ENCODE measurements around the gene NEK6. TPM values are rescaled to one million over a fixed set of nuclear protein-coding genes. Genes with fewer than 3 reads are reported as not detected.
"Not testable (repeated sequence)": the region's sequence is repeated elsewhere in the genome, so short reads cannot be mapped to it uniquely, and the experiment has no call there.

Gene NEK6
- total RNA-seq, 1 experiment from 2014 or later = 28.4 TPM

DNA sequence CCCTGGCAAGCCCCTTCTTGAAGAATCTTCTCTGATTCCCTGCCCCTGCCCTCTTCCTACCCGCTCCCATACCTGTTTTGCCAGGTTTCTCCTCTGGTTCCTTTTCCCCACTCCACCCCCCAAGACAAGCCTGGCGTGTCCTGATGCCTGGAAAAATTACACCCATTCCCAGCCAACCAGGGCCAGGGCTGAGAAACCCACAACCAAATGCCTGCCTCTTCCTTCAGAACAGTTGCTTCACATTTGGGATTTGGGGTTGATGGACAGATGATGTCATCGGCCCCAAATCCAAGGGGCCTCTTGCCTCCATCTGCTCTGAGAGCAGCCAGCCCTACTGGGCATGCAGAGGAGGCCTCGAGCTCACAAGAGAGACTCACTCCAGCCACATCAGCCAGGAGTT lies 8.8 kb upstream of the NEK6 start:
- Histone ChIP-seq H3K36me3 (no peaks in the 10 kb centered on the region), H3K27ac (peak overlapping the region; percentile 52), H3K27me3 (no peaks in the 10 kb centered on the region), H3K9me3 (replicated peaks) (no peaks in the 10 kb centered on the region), H3K4me3 (no peak overlapping the region), H3K4me1 (peaks cover 28% of the 10 kb centered on the region)
- peak; percentile 84 to 92 for DNase-seq

DNA sequence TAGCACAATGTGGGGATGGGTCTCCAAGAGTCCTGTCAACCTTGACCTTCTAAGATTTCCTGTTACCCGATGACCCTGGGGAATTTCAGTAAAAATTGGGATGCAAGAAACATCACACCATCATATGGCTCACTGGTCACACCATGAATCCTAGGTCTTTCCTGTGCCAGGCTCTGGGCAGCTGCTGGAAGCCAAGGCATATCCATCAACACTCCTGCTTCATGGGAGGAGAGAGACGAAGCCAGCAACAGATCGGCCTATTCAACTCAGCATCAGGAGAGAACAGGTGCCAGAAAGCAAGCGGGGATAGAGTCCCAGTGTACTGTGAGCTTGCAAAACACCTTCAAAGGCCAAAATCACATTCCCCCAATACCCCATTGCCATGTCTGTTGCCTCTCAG lies 6.5 kb upstream of the NEK6 start:
- Histone ChIP-seq H3K4me1 (peaks cover 28% of the 10 kb centered on the region), H3K4me3 (no peak overlapping the region), H3K27ac (no peak overlapping the region), H3K36me3 (no peaks in the 10 kb centered on the region), H3K27me3 (no peaks in the 10 kb centered on the region), H3K9me3 (replicated peaks) (no peaks in the 10 kb centered on the region)
- peak; percentile 47 to 70 for DNase-seq

DNA sequence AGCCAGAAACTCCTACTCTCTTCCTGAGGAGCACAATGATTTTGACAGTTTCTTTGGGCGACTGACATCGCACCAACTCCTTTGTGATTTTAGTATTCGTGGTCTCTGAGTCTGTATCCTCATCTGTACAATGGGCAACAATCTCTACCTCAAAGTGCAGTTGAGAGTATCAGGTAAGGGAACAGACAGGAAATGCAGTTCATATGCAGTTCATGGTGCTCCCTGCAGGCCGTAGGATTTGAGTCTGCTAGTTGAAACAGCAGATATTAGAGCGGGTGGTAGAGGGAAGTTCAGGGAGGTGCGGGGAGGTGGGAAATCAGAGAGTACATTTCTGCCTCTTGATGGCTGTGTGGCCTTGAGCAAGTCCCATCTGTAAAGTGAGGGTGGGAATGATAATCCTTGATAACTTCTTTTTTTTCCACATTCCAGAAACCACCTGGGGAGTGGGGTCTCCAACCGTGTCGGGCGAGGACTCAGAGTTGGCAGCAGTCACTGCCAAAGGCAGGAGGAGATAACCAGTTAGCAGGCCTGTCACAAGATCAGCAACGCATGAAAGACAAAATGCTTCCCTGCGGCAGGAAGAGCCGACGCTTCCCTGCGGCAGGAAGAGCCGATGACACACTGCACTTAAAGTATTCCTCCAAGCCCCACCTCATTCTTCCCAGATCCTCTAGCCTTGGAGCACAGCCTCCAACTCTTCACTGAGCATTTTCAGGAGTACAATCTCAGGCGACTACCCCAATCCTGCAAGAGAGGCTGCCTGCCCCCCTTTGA lies 6.0 kb upstream of the NEK6 start:
- Histone ChIP-seq H3K36me3 (no peaks in the 10 kb centered on the region), H3K27me3 (no peaks in the 10 kb centered on the region), H3K4me1 (peaks cover 28% of the 10 kb centered on the region), H3K4me3 (no peak overlapping the region), H3K9me3 (replicated peaks) (no peaks in the 10 kb centered on the region), H3K27ac (no peak overlapping the region)
- peak in 1 of 2 experiments; percentile 43 for DNase-seq

DNA sequence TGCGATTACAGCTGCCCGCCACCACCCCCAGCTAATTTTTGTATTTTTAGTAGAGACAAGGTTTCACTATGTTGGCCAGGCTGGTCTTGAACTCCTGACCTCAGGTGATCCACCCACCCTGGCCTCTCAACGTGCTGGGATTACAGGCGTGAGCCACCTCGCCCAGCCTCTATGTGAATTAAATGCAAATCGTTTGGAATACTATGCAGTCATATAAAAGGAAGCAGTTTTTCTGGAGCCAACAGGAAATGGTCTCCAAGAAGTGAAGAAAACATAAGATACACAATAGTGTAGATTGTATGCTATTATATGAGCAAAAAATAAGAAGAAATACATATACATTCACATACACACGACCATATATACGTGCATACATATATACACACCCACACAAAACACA lies 4.9 kb upstream of the NEK6 start:
- H3K36me3 ChIP-seq; H3K27ac ChIP-seq; H3K27me3 ChIP-seq; DNase-seq; H3K4me3 ChIP-seq; H3K9me3 ChIP-seq (replicated peaks): not testable (repeated sequence)
- peaks cover 26% of the 10 kb centered on the region for H3K4me1 ChIP-seq

DNA sequence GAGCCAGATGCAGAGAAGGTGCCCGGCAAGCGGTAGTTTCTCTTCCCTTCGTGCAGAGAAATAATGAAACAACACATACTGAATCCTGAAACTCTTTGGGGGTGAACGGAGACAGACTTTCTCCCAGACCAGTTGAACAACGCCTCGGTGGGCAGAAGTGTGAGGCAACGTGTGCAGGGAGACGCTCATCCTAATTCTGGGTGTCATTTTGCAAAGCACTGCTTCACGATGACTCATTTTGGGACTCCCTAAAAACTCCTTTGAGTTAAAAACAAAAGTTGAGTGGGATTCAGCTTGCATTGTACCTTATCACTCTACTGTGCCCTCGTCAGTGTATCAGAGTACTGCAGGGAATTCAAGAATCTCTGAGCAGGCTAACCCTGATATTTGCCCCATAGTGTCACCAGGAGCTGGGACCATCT lies 3.5 kb upstream of the NEK6 start:
- Histone ChIP-seq H3K36me3 (no peaks in the 10 kb centered on the region), H3K27me3 (no peaks in the 10 kb centered on the region), H3K27ac (no peak overlapping the region), H3K4me1 (peaks cover 14% of the 10 kb centered on the region), H3K4me3 (no peak overlapping the region), H3K9me3 (replicated peaks) (no peaks in the 10 kb centered on the region)
- DNase-seq = no peak

DNA sequence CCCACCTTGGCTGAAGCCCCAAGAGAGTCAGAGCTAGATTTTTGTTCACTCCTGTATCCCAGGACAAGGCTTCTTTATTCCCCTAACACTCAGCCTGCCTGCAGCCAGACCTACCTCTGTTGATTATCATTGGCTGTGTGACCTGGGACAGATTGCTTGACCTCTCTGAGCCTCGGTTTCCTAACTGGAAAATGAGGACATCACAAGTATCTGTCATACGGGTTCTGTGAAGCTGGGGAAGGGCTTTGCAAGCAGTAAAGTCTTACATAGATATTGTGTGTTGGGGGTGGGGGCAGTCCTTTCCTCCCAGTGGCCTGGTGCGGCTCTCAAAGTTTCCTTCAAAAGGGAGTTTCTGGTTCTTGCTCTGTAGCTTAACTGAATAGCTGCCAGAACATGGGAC lies 2.5 kb upstream of the NEK6 start:
- Histone ChIP-seq H3K27me3 (no peaks in the 10 kb centered on the region), H3K36me3 (no peaks in the 10 kb centered on the region), H3K9me3 (replicated peaks) (no peaks in the 10 kb centered on the region), H3K4me1 (peaks cover 17% of the 10 kb centered on the region), H3K27ac (no peak overlapping the region), H3K4me3 (no peak overlapping the region)
- DNase-seq = no peak

DNA sequence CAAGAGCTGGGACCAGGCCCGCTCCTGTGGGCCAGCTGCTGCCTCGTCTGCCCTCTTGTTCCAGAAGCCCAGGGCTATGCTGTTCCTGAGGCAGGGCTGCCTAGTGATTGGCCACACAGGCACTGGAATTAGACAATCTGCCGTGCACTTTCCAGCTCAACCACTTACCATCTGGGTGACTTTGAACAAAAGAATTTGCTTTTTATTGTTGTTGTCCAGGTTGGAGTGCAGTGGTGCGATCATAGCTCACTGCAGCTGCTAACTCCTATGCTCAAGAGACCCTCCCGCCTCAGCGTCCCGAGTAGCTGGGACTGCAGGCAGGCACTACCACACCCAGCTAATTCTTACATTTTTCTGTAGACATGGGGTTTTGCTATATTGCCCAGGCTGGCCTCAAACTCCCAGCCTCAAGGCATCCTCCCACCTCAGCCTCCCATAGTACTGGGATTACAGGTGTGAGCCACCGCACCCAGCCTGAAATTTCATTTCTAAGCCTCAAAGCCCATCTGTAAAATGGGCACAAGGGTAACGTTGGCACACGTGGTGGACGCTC lies 1.2 kb upstream of the NEK6 start:
- Histone ChIP-seq H3K4me3 (no peak overlapping the region), H3K36me3 (no peaks in the 10 kb centered on the region), H3K9me3 (replicated peaks) (no peaks in the 10 kb centered on the region), H3K27me3 (no peaks in the 10 kb centered on the region), H3K4me1 (peaks cover 23% of the 10 kb centered on the region), H3K27ac (peak overlapping the region; percentile 4; the same call in 1 of the 2 replicates)
- peak; percentile 76 to 79 for DNase-seq

DNA sequence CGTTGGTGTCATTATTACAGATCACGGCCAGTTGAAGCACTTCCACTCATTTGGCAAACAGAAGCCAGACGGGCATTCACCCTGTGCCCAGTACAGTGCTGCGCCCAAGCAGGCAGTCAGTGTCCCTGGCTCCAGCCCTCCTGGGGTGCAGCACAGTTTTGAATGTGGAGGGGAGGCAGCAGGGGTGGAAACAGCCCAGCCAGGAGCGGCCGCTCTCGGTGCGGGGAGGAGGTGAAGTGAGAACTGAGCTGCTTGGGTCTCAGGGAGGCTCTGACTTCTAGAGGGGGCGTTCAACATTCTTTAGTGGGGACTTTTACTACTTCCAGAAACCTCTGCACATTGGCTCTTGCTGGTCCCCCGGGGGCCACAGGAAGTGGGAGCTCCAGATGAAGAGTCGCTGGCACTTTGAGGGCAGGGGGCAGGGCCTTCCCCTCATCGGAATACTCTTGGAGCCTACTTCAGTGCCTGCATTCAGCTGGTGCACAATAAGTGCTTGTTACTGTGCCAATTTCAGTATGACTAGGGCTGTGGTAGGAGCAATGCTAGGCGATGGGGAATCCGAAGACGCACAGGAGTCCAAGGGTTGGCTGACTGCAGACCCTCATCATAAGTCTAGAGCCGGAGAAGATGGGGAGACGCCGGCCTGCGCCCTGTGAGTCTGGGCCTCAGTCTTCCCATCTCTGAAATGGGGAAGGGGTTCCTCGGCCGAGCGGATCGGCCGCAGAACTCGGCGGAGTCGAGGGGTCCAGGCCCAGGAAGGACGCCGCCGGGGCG lies 492 bp upstream of the NEK6 start:
- peak overlapping the region; percentile 4; the same call in 1 of the 2 replicates for H3K27ac ChIP-seq
- peaks cover 26% of the 10 kb centered on the region for H3K4me1 ChIP-seq
- H3K4me3 ChIP-seq = peak overlapping the region; percentile 51
- no peaks in the 10 kb centered on the region for H3K9me3 ChIP-seq (replicated peaks)
- no peaks in the 10 kb centered on the region for H3K27me3 ChIP-seq
- DNase-seq = peak in 1 of 2 experiments; percentile 39
- H3K36me3 ChIP-seq = no peaks in the 10 kb centered on the region

DNA sequence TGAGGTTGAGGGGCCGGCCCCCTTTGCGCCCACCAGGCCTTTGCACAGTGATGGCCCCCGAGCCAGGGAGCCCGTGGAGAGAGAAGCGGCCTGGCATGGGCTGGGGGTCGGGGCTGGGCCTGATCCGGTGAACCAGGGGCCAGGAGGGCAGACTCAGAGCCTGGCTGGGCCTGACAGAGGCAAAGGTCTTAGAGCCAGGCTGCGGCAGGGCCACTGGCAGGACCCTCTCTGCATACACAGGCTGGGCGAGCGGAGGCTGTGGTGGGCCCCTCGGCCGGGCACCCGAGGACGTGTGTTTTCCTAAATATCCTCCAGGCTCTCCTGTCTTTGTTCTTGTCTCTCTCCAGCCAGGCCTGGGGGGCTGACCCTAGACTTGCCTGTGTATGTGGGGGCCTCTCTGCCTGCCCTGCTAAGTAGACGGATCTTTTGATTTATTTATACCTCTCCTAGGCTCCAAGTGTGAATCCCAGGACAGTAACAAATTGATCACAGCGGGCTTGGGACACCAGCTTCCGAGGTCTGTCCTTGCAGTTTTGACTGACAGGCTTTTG lies 933 bp downstream of the NEK6 start:
- H3K4me1 ChIP-seq = peaks cover 38% of the 10 kb centered on the region

DNA sequence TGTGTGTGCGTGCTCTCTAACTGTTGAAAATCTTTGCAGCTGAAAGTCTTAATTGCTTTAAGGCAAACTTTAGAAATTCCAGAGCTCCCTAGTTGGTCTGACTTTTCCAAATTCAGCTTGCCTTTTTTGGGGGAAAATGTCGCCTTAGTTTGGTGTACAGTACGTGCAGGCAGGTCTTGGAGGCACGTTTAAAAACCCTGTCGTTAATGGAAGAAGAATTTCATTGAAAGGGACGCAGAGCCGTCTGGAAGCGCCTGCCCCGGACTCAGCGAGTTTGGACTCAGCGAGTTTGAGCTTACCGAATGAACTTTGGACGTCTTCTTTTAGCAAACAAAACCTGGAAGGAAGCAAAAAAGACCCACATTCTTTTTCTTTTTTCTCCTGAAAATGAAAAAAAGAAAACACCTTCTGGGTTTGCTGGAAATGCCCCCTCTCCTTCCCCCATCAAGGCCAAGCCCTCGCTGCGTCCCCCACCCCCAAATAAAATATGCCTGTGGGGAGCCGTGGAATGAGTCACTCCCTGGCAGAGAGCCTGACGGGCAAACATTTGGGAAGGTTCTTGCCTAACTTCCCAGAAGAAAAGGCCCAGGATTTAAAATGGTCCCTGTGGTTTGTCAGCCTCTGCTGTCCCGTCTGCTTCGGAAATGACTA lies 1.5 kb downstream of the NEK6 start:
- no peaks in the 10 kb centered on the region for H3K27me3 ChIP-seq
- H3K9me3 ChIP-seq (replicated peaks) = no peaks in the 10 kb centered on the region
- peaks cover 41% of the 10 kb centered on the region for H3K4me1 ChIP-seq
- peak; percentile 81 to 83 for DNase-seq
- H3K4me3 ChIP-seq = peak overlapping the region; percentile 80
- H3K27ac ChIP-seq = peak overlapping the region; percentile 71
- H3K36me3 ChIP-seq = no peaks in the 10 kb centered on the region

More for the DNA sequence above, 933 bp downstream of the NEK6 start:
- H3K27ac ChIP-seq = peak overlapping the region; percentile 71
- H3K9me3 ChIP-seq (replicated peaks) = no peaks in the 10 kb centered on the region
- no peaks in the 10 kb centered on the region for H3K36me3 ChIP-seq
- peak overlapping the region; percentile 80 for H3K4me3 ChIP-seq
- peak; percentile 49 to 57 for DNase-seq
- H3K27me3 ChIP-seq = no peaks in the 10 kb centered on the region

DNA sequence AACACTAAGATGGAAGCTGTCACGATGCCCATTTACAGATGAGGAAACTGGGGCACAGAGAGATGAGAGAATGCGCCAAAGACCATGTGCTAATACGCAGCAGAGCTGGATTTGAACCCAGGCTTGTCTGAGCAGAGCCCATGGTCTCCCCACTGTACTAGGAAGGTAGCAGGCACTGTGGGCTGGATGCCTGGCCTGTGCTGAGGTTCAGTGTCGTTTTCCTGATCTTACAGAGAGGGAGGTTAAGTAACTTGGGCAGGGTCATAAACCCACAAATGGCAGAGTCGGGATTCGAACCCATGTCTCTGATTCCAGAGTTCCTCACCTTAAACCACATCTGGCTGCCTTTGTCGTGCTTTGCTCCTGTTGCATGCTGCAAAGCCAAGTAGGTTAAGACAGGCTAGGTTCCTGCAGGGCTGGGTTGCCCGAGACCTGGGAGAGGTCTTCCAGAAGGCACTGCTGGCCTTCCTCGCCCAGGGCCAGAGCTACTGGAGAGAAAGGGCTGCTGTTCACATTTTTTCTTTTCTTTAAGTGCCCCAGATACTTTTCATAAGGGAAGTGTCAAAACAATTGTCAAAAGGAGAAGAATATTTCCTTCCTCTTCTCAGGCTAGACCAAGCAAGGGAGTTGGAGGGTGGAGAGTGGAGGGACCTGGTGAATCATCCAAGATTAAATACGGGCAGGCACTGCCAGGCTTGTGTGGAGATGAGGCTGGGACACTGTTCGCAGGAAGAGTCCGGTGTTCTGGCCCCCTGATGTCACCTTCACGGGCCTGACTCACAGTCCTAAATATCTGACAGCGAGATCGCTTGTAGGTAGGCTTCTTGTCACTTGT lies 3.2 kb downstream of the NEK6 start:
- Histone ChIP-seq H3K4me1 (peaks cover 48% of the 10 kb centered on the region), H3K36me3 (no peaks in the 10 kb centered on the region), H3K9me3 (replicated peaks) (no peaks in the 10 kb centered on the region), H3K4me3 (no peak overlapping the region), H3K27ac (0 out of 2 replicates have a peak overlapping the region, but pooled peaks have one; percentile 0), H3K27me3 (no peaks in the 10 kb centered on the region)
- DNase-seq = peak in 1 of 2 experiments; percentile 39

DNA sequence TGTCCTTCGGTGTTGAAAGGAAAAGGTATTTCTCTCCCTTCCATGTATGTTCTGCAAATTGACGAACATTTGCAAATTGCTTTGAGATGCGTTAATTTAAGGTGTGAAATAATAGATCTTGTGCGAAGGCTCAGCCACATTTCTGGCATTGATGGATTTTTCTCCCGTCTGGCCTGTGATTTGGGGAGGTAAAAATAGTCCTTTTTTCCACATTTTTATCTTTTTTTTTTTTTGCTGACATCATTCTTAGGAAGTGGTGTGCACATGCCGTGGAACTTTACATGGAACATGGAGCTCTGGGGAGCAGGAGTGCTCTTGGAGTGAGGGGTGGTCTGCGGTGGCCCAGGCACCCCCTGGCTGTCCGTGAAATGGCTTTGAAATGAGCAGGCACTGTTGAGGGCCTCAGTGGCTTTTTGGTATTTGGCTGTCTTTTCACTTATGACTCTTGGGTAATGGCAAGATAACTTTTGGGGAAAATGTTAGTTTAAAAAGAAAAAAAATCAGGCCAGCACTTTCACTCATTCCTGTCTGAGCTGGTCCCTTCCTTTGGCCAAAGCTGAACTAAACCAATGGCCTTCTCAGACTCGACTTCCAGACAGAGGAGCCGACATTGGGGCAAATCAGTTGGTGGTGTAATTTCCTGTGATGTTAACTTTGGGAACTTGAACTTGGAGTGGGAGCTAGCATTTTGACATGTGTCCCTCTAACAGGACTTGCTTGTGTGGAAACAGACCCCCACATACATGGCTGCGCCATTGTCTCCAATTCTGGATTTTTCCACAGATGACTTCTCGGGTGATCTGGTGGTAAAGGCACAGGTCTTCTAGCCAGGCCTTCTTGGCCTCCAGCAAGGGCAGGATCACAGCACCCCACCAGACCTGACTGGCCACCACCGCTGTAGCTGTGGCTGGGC lies 4.2 kb downstream of the NEK6 start:
- Histone ChIP-seq H3K4me1 (peaks cover 57% of the 10 kb centered on the region), H3K9me3 (replicated peaks) (no peaks in the 10 kb centered on the region), H3K36me3 (no peaks in the 10 kb centered on the region), H3K27me3 (no peaks in the 10 kb centered on the region), H3K27ac (peak overlapping the region; percentile 72), H3K4me3 (no peak overlapping the region)
- DNase-seq = no peak

DNA sequence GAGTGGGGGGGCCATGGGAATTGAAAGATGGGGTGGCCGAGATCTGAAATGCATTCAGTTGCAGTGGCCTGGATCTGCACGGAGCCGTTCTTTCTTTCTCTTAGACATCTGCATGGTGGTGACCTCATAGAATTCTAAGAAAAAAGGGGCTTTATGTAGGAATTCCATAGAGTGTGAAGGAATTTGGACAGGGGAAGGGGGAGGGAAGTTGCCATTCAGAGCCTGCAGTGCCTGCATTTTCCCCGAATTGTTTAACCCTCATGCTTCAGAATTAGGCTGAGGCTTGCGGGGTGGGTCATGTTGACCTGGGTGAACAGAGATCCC lies 4.9 kb downstream of the NEK6 start:
- Histone ChIP-seq H3K27me3 (no peaks in the 10 kb centered on the region), H3K36me3 (no peaks in the 10 kb centered on the region), H3K9me3 (replicated peaks) (no peaks in the 10 kb centered on the region), H3K4me3 (no peak overlapping the region), H3K27ac (peak overlapping the region; percentile 72), H3K4me1 (peaks cover 63% of the 10 kb centered on the region)
- DNase-seq = peak; percentile 49 to 52
